Measurements from ENCODE around the gene OXCT2.

OXCT2 gene

DNA sequence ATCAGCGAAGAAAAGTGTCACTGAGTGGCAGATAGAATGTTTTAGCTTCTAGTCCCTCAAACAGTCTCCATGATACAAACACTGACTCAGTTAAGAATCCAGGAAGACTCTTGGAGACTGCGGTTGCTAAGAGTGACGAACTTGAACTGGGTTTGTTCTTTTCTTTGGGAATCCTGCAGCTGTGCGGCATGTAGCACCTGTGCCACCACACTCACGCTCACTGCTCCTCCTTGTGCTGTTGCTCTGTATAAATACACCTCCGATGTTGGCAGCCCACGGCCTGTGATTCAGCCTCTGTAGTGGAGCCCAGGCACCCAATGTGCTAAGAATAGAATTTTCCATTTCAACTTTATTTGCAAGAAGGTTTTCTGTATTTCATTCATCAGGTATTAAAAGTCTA, 38.0 kb downstream of the OXCT2 start:
- DNase-seq (ENCODE audit: low spot score) = peak; percentile 61

DNA sequence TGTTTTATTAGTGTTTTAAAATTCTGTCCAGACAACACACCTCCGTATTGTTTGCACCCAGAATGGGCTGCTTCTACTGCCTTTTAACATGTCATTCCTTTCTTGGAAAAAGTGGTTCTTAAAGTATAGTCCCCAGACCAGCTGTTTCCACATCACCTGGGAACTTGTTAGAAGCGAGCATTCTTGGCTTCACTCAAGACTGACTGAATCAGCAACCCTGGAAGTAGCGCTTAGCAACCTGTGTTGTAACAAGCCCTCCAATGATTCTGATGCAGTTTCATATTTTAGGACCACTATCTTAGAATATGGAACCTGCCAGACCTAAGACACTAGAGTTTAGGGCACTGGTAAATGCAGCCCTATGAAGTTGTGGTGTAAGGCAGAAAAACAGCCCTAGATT, 38.4 kb downstream of the OXCT2 start:
- DNase-seq (ENCODE audit: low spot score) = no peak

DNA sequence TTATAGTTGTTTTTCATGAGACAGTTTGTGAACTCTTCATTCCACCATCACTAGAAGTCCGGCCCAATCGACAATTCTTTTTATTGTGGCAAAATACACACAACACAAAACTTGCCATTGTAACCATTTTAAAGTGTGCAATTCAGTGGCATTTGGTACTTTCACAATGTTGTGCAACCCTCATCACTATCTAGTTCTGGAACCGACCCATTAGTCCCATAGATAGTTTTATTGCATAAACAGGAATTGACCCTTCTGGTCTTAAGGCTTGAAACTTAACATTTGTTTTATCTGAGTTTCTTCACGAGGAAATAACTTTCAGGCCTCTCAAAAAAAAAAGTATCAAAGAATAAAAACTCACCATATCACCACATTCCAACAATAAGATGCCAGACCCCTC, 41.3 kb downstream of the OXCT2 start:
- no peak for DNase-seq (ENCODE audit: low spot score)

DNA sequence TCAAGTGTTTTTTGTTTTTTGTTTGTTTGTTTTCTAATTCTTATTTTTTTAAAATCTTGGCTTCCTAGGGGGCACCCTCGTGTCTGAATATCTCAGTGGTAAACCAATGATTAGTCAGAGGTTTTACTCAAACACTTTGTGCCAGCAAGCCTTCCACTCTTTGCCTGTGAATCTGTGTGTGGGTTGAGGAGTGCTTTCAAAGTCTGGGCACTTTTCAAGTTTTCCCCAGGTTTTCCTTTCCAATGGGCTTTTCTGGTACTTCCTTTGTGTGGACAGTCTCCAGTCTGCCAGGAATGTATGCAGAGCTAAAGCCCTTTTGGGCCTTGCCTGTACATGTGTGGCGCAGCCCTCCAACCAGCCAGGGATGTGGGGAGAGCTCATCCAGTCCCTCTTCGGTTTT, 42.1 kb downstream of the OXCT2 start:
- DNase-seq (ENCODE audit: low spot score) = no peak

DNA sequence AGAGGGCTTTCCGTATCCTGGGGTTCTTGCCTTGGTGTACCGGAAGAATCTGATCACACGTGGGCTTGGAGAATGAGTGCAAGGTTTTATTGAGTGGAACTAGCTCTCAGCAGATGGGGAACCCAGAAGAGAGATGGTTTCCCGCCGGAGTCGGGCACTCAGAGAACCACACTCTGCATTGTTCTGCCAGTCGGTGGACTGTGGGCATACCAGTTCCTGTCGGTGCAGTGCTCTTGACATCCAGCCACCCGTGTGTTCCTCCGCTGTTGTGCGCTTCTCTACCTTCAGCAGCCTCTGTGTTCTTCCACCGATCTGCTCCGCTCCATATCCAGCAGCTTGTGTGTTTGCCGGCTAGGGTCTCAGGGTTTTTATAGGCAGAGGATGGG, 43.2 kb downstream of the OXCT2 start:
- no peak for DNase-seq (ENCODE audit: low spot score)

DNA sequence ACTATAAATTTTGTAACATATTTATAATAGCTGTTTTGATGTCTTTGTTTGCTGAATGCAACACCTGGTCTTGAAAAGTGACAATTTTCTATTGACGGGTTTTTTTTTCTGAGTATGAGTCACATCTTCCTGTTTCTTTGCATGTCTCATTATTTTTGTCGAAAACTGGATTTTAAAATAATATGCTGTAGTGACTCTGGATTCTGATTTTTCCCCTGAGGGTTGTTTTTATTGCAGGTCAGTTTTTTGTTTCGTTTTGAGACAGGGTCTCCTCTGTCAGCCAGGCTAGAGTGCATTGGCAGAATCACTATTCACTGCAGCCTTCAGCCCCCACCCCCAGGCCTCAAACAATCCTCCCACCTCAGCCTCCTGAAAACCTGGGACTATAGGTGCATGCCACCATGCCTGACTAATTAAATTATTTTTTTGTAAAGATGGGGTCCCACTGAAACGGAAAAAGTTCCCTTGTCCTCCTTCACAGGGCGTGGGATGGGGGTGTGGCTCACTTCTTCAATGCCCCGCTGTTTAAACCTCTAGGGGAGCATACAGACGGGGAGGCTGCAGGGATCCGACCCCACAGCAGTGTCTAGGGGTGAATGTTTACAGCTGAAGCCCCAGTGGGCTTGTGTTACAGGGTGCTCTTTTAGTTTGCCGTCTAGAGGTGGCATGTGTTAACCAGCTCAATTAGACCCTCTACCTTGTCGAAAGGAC, 43.8 kb downstream of the OXCT2 start:
- no peak for DNase-seq (ENCODE audit: low spot score)

DNA sequence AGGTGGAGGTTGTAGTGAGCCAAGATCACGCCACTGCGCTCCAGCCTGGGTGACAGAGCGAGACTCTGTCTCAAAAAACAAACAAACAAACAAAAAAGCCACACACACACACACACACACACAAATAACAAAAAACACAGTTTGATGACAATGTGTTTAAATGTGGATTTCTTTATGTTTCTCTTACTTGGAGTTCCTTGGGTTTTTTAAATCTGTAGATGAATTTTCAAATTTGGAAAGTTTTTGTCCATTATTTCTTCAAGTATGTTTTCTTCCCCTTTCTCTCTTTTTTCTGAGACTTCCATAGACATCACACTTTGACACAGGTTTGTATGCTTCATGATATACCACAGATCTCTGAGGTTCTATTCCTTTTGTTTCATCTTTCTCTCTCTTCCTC, 44.5 kb downstream of the OXCT2 start:
- DNase-seq (ENCODE audit: low spot score) = no peak

DNA sequence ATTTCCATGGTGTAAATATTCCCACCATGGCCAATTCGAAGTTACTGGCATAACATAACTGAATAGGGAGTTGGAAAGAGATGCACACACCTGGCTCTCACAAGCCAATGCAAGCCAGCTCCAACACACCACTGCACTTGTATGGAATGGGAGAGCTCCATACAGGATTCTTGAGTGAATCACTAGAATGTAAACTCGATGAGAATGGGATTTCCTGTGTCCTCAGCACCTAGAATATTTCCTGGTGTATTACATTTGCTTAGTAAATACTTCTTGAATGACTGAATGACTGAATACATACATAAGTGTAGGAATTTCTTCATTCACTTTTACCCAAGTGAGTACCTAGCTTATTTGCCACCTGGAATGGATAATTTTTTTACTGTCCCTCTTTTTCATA, 48.7 kb downstream of the OXCT2 start:
- DNase-seq (ENCODE audit: low spot score) = no peak

DNA sequence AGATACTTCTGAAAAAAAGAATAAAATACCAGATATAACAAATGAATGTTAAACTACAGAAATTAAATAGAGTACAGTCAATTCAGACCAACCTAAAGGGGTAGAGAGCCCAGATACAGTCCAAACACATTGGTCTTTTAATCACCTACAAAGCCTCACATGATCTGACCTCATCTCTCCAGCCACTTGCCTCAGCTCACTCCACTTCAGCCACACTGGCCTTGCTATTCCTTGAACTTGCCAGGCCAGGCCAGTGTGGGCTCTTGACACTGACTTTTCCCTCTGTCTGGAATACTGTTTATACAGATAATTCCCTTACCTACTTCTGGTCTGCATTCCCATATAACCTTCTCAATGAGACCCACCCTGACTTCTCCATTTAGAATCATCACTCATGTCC, 49.5 kb downstream of the OXCT2 start:
- DNase-seq (ENCODE audit: low spot score) = no peak

DNA sequence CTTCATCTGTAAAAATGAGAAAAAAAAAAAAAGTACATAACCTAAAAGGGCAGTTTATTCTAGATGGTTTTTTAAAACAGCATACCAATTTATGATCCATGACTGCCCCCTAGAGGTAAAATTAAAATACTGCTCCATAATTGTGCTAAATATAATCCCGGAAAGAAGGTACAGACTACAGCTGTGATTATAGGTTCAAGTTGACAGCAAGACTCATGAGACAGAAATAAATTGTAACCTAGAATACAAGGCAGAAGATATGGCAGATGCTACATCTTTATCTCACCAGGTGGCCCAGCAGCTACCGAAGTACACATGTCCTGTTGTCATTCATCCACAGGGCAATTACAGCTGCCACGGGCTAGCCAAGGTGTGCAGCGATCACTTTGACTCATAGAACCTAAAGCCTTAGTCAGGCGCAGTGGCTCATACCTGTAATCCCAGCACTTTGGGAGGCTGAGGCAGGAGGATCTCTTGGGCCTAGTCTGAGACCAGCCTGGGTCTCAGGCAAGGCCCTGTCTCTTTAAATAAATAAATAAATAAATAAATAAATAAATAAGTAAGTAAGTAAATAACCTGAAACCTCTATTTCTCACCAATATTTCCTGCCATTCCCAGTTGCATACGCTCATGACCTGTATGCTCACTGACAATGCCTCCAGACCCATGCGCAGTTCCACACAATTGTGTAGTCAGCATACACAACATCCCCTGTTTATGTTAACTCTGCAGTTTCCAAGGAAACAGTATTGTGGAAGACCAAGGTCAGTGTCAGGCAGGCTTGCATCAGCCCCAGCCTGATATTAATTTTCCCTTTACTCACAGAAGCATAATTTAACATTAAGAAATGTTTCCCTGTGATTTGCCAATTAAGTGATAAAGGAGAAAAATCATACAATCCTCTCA, 50.8 kb downstream of the OXCT2 start:
- DNase-seq (ENCODE audit: low spot score) = no peak

Data from Ammon's horn (tissue), 1 donor.